HG03565 (cell line): Measurements from ENCODE around the gene SURF1.
"Not testable (repeated sequence)": the region's sequence is repeated elsewhere in the genome, so short reads cannot be mapped to it uniquely, and the experiment has no call there.

Experiments
- ATAC-seq: cut with Tn5 transposase; IDR thresholded peaks from one replicate; pipeline ENCODE4 v1.9.1; 2021; ENCODE audit warnings: mild to moderate bottlenecking, moderate library complexity; ENCODE audit not compliant: unreplicated experiment

SURF1 gene

DNA sequence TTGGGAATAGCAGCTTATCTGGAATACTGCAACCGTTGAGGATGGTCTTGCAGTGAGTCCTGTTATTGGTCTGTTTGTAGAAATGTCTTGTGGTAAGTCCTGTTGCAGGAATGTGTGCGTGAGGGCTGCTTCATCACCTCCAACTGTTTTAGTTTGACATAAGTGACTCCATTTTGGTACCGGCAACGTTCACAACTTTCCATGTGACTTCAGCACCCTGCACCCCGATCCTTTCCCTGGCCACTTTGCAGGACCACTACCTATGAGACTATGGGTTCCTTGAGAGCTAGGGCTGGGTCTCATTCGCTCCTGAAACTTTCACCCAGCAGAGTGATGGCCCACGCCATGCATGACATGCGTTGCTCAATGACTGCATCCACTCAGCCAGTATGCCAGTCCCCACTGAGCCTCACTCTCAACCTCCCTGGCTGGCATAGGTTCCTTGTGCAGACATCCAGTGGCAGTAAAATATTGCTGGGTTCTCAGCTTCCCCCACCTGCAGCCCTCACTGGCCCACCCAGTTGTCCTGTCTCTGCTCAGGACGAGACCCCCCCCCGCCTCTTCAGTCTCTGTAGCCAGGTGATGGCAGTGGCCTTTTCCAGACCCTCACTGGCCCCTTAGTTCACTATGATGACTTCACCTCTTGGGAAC lies 28.3 kb downstream of the SURF1 start:
- no peak for ATAC-seq

DNA sequence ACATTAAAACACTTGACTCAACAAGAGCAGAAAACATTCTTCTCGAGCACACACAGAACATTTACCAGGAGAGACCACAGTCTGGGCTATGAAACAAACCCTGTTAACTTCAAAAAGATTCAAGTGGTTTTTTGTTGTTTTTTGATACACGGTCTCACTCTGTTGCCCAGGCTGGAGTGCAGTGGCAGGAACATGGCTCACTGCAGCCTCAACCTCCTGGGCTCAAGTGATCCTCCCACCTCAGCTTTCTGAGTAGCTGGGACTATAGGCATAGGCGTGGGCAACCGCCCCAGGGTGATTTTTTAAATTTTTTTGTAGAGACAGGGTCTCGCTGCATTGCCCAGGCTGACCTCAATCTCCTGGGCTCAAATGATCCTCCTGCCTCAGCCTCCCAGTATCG lies 29.3 kb downstream of the SURF1 start:
- not testable (repeated sequence) for ATAC-seq

DNA sequence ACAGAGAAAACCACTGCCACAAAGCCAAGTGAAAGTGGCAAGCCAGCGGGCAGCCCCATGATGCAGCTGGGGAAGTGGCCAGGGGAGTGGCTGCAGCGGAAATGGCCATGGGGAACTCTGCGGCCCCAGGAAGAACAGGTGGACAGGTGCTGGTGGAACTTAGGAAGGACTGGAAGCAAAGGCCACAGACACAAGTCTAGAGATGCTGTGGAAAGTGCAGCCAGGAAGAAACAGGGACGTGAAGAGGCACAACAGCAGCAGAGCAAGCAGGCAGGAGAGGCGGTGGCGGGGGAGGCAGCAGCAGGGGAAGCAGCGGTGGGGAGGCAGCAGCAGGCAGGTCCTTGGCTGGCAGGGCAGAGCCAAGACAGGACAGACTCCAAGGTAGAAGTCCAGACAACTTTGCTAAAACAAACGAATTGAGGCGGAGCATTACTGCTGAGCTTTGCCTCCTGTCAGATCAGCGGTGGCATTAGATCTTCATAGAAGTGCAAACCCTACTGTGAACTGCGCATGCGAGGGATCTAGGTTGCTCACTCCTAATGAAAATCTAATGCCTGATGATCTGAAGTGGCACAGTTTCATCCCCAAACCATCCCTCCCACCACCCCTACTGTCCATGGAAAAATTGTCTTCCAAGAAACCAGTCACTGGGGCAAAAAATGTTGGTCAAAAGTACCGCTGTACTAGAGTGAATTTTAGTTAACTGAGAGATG lies 32.1 kb downstream of the SURF1 start:
- no peak for ATAC-seq

DNA sequence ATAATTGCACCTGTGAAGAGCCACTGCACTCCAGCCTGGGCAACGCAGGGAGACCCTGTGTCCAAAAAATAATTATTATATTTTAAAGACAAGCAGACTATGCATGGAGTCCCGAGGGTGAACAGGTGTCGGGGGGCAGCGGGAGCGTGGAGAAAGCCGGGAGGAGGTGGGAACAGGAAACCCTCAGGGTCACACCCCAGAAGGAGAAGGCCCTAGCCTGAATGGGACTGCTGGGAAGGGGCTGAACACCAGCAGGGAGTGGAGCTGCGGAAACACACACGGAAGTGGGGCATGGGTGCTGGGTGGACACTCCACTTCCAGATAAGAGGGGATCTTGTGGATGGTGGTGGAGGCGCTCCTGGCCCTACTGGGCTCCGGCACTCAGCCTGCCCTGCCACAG lies 33.1 kb downstream of the SURF1 start:
- ATAC-seq, result no peak

DNA sequence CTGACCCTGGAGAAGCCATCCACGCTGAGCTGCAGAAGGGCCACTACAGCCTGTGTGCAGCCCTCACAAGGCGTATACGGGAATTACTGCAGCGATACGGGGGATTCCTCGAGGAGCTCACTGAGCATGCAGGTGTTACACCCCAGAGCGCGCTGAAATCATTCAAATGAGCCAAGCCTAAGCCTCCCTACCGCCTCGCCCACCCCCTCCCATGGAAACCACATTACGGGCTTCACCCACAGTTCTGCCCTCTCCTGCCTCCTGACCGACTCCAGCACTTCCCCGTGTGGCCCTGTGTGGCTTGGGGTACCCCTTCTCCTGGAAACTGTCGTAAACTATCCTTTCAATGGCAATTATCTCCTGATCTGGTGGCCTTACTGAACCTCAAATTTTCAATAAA lies 33.6 kb downstream of the SURF1 start:
- no peak for ATAC-seq

DNA sequence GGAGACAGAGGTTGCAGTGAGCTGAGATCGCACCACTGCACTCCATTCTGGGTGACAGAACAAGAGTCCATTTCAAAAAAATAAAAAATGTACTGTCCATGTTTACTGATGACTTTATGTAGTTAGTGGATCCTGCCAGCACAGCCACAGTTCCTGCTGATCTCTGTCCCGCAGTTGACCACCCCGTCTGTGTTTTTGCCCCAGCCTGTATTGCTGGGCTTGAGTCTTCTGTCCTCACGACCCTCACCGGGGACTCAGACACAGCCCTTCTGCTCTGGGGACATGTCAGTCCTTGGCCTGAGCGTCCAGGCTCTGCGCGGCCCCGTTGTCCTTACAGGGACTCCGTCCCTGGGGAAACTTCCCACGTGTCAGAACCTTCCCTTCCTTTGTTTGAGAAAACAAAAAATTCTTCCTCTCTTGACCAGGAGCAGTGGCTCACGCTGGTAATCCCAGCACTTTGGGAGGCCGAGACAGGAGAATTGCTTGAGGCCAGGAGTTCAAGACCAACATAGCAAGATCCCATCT lies 34.8 kb downstream of the SURF1 start:
- no peak for ATAC-seq

DNA sequence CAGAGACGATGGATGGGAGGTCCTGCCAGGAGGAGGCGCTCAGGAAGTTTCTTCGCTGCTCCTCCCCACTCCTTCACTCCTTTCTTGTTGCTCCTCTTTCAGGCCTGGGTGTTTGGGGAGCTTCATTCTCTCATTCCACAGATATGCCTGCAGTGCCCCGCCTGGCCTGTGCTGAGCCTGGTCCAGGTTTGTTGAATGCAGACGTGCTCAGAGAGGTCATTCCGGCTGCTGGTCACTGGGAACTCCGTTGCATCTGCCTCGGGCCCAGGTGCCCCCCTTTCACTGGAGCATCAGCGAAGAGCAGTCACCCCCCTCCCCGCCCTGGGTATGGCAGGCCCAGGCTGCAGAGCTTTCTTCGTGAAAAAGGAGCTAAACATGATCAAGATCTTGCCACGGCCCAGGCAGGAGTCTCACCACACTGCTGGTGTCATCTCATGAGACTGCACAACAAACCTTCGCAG lies 35.8 kb downstream of the SURF1 start:
- ATAC-seq, result no peak

DNA sequence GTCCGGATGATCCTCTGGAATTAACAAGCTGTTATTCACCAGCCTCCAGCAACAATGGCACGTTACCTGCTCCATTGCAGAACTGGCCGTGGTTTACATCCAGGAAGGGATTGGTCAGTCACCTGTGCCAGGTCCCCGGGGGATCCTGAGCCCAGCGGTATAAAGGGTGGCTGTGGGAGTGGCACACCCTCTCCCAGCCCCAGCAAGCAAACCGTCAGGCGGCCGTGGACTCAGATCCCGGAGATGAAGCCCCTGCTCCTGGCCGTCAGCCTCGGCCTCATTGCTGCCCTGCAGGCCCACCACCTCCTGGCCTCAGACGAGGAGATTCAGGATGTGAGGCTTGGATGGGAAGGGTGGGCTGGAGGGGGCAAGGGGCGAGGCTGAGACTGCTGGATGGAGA lies 38.7 kb downstream of the SURF1 start:
- ATAC-seq, result not testable (repeated sequence)

DNA sequence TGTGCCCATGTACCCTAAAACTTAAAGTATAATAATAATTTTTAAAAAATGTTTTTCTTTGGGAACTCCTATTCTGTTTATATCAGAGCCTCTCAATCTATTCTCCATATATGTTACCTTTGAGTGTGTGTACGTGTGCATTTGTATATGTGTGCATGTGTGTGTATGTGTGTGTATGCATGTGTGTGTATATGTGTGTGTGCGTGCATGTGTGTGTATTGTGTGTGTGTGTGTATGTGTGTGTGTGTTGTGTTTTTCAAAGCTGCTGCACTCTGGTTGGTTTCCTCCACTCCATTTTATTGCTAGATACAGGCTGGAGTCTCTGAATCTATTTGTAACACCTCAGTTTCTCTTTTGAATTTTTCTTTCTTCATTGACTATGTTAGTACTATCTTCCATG lies 40.3 kb downstream of the SURF1 start:
- no peak for ATAC-seq

DNA sequence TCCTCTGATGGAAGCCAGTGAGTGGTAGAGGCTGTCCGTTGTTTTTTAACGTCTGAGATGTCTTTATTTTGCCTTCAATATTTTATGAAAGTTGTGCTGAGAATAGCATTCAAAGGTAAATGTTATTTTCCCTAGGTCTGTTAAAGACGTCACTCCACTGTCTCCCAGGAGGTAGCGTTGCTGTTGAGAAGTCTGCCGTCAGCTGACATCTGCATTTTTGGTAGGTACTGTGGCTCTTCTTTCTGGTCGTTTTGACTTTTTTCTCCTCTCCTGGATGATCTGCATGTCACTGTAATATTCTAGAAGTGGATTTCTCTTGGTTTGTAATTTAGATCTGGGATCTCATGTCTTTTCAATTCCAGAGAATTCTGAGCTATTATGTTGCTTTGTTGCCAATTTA lies 46.7 kb downstream of the SURF1 start:
- ATAC-seq, result no peak

DNA sequence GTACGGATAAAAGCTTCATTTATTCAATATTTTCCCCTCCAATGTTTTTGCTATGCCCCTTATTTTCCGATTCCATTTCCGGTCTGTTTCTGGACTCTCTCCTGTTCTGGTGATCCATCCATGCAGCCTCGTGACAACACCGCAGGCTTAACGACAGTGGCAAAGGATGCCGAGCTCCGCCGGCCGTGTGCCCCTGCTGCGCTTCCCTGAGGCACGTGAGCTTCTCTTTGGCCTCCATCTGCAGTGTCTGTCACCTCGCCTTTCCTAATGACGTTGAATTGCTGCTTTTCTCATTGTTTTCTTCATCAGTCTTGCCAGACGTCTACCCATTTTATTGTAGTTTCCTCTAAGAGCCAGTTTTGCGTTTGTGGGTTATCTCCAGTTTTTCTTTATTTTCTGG lies 49.0 kb downstream of the SURF1 start:
- no peak for ATAC-seq

DNA sequence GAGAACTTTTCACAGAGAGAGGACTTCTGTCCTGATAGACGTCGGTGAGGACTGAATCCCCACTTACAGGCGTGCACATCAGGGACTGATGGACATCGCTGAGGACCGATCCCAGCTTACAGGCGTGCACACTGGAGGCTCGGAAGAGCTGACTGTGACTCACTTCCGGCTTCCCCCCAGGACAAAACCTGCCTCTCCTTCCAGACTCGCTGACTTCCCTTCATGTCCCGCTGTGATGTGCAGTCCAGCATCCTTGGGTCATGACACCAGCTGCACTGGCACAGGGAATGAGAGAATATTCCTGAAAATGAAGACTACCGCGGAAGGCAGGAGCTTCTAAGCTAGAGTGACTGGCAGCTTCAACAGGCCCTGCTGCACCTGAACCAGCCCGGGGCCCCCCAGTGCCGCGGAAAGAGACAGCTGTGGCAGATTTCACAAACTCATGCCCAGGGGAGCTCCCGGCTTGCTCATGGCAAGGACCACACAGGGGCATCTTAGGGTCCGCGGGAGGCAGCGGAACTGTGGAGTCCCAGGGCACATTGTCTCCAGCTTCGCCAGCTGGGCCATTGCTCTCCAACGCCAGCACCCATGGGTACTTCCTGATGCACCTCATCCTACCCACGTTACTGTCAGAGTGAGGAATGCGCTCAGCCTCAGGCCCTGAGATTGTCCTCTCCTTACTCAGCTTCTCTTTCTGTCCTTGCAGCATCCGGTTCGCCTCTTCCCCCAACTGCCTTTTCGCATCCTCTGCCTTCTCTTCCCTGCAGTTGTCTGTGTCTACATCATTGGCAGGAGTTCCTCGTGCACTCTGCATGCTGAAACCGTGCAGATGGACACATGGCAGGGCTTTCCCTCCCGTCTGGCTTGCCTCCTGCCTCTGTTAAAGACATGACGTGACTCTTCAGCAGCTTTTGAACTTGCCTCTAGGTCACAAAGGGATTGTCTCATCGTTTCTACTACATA lies 49.8 kb downstream of the SURF1 start:
- ATAC-seq, result no peak

DNA sequence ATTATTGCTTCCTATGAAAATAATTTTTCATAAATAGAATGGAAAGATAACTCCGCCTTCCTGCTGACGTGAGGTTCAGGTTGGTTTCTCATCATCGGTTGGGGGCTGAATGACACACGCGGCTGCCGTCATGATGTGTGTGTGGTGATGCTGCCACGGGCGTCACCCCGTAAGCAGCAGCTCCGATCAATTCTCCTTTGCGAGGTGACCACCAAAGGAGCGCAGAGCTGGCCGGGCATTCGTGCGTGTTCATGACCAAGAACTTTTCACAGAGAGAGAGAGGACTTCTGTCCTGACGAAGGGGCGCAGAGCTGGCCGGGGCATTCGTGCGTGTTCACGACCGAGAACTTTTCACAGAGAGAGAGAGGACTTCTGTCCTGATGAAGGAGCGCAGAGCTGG lies 50.6 kb downstream of the SURF1 start:
- no peak for ATAC-seq

DNA sequence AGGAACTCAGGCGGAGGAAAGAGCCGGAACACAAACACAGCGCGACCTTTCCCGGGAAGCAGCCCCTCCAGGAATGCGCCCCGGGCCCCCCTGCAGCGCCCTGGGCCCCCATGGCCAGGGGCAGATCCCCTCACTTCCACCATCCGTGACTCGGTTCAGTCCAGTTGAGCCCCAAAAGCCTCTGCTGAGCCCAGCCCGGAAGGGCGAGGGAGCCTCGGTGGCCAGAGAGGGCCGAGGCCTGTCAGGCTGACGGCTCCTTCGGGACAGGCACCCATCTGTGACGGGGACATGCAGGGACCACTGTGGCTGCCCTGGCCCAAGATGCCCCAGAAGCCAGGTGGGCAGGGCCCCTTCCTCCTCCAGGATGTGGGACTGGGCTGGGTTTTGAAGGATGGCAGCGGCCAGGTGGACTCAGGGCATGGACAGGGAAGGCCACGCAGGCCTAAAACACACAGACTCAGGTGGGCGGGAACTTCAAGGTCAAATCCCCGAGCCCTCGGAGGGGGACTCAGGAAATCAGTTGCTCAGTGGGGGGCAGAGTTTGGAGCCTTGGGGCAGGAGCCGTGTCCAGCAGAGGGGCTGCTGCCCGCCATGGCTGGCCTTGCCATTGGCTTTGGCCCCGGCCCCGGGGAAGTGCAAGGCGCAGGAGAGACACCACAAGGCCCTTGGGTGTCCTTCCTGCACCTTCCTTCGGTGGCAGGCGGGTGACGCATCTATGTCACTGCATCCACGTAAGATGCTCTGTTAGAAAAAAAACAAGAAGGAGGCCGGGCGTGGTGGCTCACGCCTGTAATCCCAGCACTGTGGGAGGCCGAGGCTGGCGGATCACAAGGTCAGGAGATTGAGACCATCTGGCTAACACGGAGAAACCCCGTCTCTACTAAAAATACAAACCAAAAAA lies 51.6 kb downstream of the SURF1 start:
- ATAC-seq, result no peak

DNA sequence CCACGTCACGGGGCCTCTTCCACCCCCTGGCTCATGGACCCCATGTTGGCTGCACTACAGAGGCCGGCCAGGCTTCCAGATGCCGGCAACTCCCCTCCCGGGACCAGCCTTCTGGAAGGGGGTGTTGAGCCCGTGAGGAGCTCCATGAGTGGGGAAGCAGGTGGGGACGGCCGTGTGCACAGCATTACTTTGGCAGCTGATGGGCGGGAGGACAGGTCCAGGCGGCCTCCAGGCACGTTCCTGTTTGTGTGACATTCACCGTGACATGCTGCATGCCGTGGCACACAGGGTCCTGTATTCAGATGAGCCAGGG lies 52.2 kb downstream of the SURF1 start:
- ATAC-seq, result no peak

DNA sequence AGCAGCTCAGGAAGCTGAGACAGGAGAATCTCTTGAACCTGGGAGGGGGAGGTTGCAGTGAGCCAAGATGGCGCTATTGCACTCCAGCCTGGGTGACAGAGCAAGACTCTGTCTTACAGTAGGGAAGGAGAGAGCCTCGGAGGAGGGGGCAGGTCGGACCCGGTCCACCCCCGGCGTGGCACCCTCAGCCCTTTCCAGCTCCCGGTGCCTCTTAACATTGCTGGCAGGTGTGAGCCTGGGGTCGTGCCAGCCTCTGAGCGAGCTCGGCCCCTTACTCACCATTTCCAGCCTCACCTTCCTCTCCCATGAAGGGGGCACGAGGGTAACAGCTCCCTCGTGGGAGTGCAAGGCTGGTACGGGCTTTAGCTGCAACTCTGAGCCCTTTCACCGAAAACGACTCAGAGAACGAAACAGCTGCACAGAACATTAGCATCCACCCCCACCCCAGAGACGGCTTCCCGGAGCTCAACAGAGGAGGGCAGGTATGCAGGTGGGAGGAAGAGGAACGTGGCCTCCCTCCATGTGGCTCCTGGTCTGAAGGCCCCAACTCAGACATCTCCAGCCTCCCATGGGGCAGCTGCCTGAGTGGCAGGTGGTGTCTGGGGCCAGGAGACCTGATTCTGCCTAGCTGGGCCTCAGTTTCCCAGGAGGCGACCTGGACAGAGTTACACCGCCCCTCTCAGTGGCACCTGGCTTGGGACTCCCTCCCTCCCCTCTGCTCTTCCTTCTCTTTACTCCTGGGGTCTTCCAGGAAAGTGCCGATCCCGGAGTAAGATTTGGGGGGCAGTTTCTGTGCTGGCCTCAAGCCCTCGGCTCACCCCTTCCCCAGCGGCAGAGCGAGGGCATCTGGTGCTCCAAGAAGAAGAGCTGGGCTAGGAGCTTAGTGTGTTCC lies 52.8 kb downstream of the SURF1 start:
- no peak for ATAC-seq
